Suprapubic skin (tissue), 3 donors: ENCODE data around the gene TUNAR.

Source experiments
- CTCF ChIP-seq, 2 donors: fragments of 200-600 bp in 1 of 2; fragments of 450-650 bp in 1 of 2; sonication (generic) in 1 of 2; IDR thresholded peaks; one replicate each; pipeline ENCODE4 v1.5.1; 2016 to 2019; ENCODE audit warnings: antibody characterized with exemption in 2 of 2, mild to moderate bottlenecking in 1 of 2, moderate library complexity in 1 of 2
- POLR2A ChIP-seq, 2 donors: fragments of 450-650 bp; IDR thresholded peaks; one replicate each; pipeline ENCODE4 v1.6.1; 2017; ENCODE audit warnings: antibody characterized with exemption in 2 of 2, mild to moderate bottlenecking in 2 of 2, moderate library complexity in 2 of 2

GRCh38 chr14:95871531-95871930 is 5.1 kb upstream of the TUNAR start:
- no peak for TF ChIP-seq POLR2A (IDR thresholded peaks at IDR 0.05)
- no peak for TF ChIP-seq CTCF (IDR thresholded peaks at IDR 0.05)
